CD4-positive, alpha-beta T cell treated with Interleukin-2 at 100 ng/mL for 4 hours (primary cell): Measurements from ENCODE around the gene FYN.

Experiments
- DNase-seq: peaks from one replicate; pipeline ENCODE4 v3.0.0-alpha.2; 2020; ENCODE audit warnings: low spot score

FYN gene

GRCh38 chr6:111806561-111807497 is 66.4 kb downstream of the FYN start:
- DNase-seq, result no peak

DNA sequence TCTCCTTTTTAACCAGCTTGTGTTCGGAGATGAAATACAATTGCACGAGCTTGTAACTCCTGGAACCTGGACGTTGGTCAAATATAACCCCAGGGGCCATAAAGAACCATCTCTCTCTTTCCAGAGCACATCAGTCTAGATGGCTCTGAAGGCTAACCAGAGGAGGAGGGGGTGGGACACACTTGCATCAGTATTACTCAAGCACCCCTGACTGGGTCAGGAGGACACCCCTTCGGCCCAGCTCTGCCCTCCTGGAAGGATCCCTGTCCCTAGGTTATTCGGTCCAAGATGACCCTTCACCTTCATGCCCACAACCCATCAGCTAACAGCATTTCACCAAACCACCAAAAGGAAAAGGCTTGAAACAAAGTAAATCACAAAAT is 67.1 kb downstream of the FYN start:
- DNase-seq, result no peak

DNA sequence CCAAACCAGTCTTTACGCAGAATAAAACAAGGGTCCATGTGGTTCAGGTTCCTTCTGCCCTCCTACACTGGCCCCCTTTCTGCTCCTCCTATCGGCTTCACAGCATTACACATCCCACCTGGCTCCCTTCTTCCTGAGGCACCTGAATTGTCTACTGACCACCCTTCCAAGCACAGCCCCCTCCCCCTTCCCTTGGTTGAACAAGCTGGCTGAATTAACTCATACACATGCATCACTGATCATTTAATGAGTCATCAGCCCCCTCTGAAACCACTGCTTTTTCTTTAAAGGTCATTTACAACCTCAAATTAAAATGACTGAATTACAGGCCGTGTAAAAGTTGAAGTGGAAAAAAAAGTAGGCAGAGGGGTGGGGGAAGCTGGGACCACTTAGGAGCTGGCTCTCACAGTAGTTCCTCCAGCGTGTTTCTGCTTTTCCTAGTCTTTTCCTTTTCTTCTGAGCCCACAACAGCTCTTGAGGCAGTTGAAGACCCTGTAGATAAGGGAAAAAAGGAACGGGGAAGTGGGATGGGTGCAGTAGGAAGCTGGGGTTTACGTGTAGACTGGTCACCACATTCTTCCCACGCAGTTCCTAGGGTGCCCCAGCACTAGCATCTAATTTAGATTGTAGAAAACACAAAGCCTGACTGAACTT is 67.6 kb downstream of the FYN start:
- peak; percentile 74 for DNase-seq

GRCh38 chr6:111804627-111805235 is 68.5 kb downstream of the FYN start:
- DNase-seq, result peak; percentile 88

DNA sequence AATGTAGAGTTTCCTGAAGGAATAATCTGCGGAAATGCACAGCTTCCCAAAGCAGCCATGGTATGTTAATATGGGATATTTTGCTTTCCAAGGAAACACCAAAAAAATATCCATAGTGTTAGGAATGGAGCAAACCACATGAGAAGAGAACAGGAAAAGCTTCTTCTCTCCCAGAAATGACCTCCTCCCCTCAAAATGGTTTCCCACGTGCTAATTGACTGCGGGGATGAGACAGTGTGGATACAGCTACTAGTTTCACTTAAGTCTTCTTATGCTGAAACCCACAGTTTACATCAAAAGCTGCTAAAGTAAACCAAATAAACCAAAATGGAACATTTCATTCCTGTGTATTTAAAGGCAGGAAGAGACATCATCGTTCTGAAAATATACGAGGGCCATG is 69.4 kb downstream of the FYN start:
- DNase-seq, result no peak

DNA sequence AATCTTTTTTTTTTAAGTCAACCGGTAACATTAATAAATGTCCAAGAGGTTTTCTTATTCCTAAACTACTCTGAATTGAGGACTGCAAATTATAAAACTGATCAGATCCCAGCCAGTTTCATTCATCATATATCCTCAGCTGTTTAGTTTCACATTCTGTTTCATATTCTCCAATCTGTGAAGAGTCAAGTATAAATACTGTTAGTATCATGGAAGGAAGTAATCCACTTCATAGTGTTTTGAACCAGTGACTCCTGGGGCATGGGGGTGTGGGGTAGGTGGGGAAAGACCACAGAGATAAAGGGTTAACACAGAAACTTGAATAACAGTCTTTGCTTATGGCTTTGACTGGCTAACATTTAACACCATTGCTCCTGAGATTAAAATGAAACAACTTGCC is 69.9 kb downstream of the FYN start:
- no peak for DNase-seq

GRCh38 chr6:111802720-111803330 is 70.4 kb downstream of the FYN start:
- no peak for DNase-seq

DNA sequence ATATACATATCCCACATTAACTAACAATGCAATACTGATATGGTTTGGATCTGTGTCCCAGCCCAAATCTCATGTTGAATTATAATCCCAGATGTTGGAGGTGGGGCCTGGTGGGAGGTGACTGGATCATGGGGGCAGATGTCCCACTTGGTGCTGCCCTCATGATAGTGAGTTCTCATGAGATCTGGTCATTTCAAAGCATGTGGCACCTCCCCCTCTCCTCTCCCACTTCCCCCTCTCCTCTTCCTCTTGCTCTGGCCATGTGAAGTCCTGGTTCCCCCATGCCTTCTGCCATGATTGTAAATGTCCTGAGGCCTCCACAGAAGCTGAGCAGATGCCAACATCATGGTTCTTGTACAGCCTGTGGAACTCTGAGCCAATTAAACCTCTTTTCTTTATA is 71.2 kb downstream of the FYN start:
- DNase-seq, result no peak

- DNase-seq, result no peak
Observed at GRCh38 chr6:111800821-111801220, 72.4 kb downstream of the FYN start.

- no peak for DNase-seq
Observed at GRCh38 chr6:111800259-111800765, 72.9 kb downstream of the FYN start.

GRCh38 chr6:111799576-111800258 is 73.5 kb downstream of the FYN start:
- no peak for DNase-seq

GRCh38 chr6:111798281-111798725 is 74.9 kb downstream of the FYN start:
- DNase-seq, result no peak

GRCh38 chr6:111796310-111796918 is 76.8 kb downstream of the FYN start:
- no peak for DNase-seq

GRCh38 chr6:111795558-111795957 is 77.7 kb downstream of the FYN start:
- no peak for DNase-seq

GRCh38 chr6:111794727-111795452 is 78.4 kb downstream of the FYN start:
- no peak for DNase-seq

- no peak for DNase-seq
Observed at GRCh38 chr6:111794300-111794699, 79.0 kb downstream of the FYN start.

DNA sequence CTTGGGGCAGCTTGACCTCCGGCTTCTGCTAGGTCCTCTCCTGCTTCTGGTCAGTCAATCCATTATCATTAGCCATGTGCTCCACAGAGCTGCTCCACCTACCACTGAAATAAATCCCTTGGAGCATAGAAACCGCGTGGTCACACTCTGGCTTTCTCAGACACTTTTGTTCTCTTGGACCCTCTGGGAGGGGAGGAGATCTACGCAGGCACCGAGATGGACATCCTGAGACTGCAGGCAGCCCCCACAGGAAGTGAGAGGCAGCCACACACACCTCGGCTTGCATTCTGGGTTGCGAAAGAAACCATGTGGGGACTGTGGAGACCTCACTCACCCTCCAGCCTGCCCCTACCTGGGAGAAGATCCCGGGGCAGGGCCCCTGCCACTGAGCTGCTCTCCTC is 79.5 kb downstream of the FYN start:
- peak; percentile 56 for DNase-seq

DNA sequence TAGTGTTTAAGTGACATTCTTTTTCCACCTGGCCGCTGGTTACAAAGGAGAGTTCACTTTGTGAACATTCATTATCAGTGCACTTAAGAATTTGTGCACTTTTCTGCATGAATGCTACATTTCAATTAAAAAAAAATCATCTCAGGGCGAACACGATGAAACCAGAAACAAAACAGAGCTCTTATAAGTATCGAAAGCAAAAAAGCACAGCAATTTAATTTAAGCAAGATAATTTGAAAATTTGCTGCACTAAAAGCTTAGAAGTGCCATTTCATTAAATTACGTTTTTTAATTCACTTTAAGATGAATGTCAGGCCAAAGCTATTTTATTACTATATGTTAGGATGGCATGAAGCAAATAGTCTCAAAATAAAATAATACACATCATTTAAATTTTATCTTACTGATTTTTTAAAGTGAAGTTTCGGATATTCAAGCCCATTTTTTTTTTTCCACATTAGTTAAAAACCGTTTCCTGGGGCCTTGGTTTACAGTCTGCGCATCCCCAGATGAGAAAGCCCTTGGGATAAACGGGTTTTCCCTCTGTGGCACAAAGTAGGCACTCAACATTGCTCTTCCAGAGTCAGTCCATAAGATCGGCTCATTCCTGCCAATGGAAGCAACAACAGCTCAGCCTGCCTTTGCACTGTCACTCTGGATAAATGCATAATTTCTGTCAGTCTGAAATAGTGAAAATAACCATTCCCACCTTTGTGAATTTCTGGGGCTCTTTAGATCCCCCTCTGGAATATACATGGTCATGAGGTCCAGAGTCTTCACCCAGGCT is 80.1 kb downstream of the FYN start:
- no peak for DNase-seq

- no peak for DNase-seq
Observed at GRCh38 chr6:111792241-111792640, 81.0 kb downstream of the FYN start.

DNA sequence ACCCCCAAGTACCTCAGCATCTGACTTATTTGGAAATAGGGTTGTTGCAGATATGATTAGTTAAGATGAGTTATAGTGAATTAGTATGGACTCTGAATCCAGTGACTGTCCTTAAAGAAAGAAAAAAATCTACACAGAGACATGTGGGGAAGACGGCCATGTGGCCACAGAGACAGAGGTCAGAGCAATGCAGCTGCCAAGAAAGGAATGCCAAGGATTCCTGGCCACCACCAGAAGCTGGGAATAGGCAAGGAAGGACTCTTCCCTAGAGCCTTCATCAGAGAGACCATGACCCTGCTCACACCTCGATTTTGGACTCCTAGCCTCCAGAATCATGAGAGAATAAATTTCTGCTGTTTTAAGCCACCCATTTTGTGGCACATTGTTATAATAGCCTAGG is 81.8 kb downstream of the FYN start:
- no peak for DNase-seq
